GM12891 (cell line): ENCODE measurements around the gene PLPP3.

Experiments
- DNase-seq: peaks from one replicate; pipeline ENCODE4 v3.0.0; 2011; ENCODE audit warnings: low spot score; ENCODE audit not compliant: insufficient read length
- FAIRE-seq: peaks from 2 replicates; lab custom pipeline; 2011; peaks lifted over from hg19 to GRCh38; lab: Jason Lieb, UNC
- PAX5 ChIP-seq: IDR thresholded peaks from 2 replicates; pipeline ENCODE4 v1.6.1; 2011; ENCODE audit warnings: low read length, moderate library complexity, mild to moderate bottlenecking; ENCODE audit not compliant: insufficient read depth, severe bottlenecking
- POLR2A ChIP-seq: IDR thresholded peaks from 2 replicates; pipeline ENCODE4 v1.6.1; 2011; ENCODE audit warnings: low read depth, low read length, control low read depth
- POLR2AphosphoS5 ChIP-seq: IDR thresholded peaks from 2 replicates; pipeline ENCODE4 v1.6.1; 2011; ENCODE audit warnings: low read depth, low read length, control low read depth
- POU2F2 ChIP-seq: IDR thresholded peaks from 2 replicates; pipeline ENCODE4 v1.6.1; 2011; ENCODE audit warnings: low read depth, mild to moderate bottlenecking, control low read depth, low read length, moderate library complexity
- SPI1 ChIP-seq: IDR thresholded peaks from 2 replicates; pipeline ENCODE4 v1.6.1; 2011; ENCODE audit warnings: low read depth, low read length, control low read depth
- TAF1 ChIP-seq: IDR thresholded peaks from 2 replicates; pipeline ENCODE4 v1.6.1; 2011; ENCODE audit warnings: low read depth, low read length, control low read depth

PLPP3 gene

DNA sequence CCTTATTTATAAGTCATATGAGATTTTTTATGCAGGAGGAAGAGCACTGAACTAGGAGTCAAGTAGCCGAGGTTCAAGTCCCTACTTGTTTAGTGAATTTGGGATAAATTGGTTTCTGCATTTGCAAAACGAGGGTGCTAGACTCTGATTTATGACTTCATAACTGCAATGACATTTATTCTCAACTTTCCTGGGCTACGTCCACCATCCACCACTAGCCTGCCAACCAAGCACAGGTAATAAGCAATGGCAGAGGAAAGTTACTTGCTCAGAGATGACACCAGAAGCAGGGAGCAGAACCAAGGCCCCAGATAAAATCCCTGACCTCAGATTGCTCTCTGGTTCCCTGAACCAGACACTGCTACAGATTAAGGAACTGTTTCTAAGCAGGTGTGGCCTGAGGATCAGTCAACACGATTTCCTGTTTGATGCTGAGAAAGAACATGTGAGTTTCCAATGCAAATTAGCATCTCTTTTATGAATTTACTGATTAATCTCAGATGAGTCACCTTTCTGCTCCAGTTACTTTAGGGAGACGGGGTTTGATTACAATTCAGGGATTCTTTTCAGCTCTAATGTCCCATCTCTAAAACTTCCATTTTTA lies 52.7 kb downstream of the PLPP3 start:
- peak; percentile 83 for FAIRE-seq
- DNase-seq: no peak
- TF ChIP-seq SPI1 (peak; percentile 87), TAF1 (no peak), POLR2AphosphoS5 (no peak), PAX5 (peak; percentile 70), POLR2A (no peak), POU2F2 (0 out of 2 replicates have a peak, but pooled peaks have one; percentile 73)

DNA sequence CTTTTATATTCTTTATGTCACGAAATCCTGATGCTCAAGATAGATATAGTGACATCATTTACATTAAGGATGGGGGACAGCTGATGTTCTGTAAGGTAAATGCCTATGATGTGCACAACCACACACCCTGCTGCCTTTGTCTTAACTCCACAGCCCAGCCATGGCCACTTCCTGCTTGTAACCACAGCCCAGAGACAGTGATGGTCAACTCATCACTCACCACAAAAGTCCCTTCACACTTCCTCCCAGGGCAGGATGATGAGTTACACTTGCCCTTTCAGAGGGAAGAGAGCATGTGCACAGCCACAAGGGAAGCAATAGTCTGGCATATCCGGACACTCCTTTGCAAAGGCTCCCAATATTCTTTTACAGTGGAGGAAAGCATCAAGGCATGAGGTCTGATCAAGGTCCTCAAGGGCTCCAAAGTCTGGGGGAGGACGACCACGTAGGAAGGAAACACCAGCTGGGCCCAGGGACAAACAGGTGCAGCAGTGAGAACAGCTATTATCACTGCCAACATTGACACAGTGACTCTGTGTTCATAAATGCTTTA lies 53.8 kb downstream of the PLPP3 start:
- no peak for TF ChIP-seq POLR2A
- TF ChIP-seq SPI1: peak; percentile 93
- peak; percentile 85 for TF ChIP-seq POU2F2
- TF ChIP-seq POLR2AphosphoS5: no peak
- TF ChIP-seq PAX5: no peak
- DNase-seq: no peak
- FAIRE-seq: peak; percentile 97

DNA sequence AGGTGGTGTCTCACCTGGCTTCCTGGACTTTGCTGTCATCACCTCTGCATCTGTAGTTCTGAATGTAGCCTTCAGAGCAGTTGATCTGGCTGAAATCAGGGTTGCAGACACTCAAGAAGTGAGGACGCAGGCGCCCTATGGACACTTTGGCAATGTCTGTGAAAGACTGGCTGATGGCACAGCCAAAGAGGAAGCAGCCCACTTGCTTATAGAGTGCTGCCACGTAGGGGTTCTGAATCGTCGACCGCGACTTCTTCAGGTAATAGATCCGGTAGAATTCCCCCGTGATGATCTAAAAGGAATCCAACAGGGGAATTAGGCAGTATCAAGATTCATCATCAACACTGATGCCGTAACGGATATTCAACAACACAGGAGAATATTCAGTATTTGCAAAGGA lies 55.1 kb downstream of the PLPP3 start:
- no peak for TF ChIP-seq TAF1
- no peak for TF ChIP-seq SPI1
- no peak for TF ChIP-seq POLR2A
- no peak for DNase-seq
- peak; percentile 20 for FAIRE-seq

DNA sequence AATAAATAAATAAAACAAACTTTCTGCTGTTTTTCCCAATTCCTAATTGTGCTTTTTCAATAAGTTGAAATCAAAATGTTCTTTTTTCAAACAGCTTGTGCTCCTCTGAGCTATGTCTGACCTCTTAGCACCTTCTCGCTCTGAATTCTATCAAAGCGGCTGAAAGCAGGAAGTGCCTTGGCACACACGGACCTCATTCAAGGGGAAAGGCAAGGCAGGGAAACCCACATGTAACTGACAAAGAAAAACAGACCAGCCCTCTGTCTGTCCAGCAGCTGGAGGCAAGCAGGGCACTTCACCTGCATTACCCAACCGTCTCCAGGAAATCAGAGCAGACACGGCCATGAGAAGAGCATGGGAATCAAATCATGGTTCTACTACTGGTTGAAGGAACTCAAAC lies 56.7 kb downstream of the PLPP3 start:
- TF ChIP-seq TAF1: no peak
- no peak for TF ChIP-seq POU2F2
- no peak for TF ChIP-seq POLR2AphosphoS5
- TF ChIP-seq POLR2A: no peak
- no peak for TF ChIP-seq PAX5
- no peak for TF ChIP-seq SPI1
- FAIRE-seq (no peak), DNase-seq (no peak)

DNA sequence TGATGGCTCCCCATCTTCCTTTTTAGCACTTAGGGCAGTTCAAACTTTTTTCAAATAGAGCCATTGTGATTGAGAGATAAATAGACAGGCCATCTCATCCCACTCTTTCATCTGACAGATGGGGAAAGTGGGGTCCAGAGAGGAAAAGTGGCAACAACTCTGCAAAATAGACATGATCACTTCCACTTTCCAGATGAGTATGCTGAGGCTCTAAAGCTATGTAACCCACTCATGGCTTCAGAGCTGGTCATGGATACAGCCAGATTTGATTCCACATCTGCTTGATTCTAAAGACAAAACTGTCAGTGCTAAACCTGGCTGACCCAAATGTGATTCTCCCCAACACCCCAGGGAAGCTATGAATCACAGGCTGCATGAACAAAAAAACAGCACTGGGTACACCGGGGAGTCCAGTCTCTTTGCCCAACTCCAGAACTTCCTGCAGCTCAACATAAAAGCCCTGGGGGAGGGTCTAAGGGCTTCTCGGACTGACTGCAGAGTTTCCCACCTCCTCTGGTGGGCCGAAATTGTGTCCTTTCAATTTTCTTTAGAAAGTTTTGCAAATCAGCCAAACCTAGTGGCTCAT lies 59.3 kb downstream of the PLPP3 start:
- TF ChIP-seq PAX5: no peak
- peak; percentile 34 for TF ChIP-seq SPI1
- peak; percentile 51 for FAIRE-seq
- DNase-seq: no peak

DNA sequence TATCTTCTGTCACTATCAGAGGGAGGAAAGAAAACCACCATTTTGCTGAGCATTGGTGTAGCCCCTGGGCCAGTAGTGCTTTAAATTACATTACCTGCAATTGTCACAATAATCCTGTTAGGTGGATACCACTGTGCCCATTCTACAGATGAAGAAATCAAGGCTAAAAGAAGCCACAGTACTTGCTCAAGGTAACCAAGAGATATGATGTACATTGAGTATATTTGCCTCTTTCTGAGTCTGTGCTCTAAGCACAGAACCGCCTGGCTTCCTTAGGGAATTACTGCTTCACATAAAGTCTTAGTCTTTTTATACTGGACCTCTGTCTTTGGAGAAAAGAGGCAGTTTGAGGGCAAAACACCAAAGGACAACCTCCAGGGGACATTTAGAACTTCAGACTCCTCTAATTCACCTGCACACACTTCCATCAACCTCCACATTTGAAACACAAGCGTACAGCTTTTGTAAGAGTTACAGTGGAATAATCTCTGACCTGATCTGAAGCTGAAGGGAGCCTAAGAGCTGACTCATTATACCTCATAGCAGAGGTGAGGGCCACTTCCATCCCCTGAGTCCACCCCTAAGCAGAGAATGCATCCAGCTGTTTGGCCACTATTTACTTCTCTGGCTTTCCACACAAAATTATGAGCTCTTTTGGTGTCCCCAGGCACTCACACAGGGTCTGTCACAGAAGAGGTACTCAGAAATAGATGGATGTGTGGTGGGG lies 61.8 kb downstream of the PLPP3 start:
- DNase-seq (no peak), FAIRE-seq (peak; percentile 33)
- no peak for TF ChIP-seq TAF1
- no peak for TF ChIP-seq POU2F2
- no peak for TF ChIP-seq SPI1
- TF ChIP-seq POLR2AphosphoS5: no peak
- no peak for TF ChIP-seq PAX5
- no peak for TF ChIP-seq POLR2A

DNA sequence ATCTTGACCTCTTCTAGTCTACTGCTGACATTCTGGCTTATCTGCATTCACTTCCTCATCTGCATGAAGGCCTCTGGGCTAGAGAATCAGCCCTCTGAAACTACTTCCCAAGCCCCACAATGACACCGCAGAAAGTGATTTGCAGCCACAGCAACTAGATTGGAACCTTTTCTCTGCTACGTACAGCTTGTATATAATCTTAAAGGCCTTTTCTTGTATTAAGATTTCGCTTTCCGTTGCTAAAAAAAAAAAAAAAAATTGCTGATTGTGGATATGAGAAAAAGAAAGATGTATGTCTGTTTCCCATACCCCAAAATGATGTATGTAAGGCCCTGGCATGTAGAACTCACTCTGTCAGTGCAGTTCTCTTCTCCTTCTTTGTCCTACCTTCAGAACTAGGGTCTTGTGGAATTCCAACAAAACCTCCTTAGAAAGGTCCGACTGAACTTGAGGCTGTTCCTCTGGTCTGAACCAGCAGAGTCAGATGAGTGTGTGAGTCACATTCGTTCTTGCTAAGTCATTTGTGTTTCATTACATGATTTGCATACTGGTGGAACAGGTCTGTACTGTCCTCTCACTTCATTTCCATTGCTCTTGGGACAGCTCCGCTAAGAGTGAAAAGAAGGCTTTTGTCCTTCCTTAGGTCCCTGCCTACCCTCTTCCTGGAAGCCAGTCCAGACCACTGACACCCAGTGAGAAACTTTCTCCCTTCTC lies 62.7 kb downstream of the PLPP3 start:
- TF ChIP-seq POLR2AphosphoS5: no peak
- TF ChIP-seq POU2F2: peak; percentile 97
- peak; percentile 92 for TF ChIP-seq SPI1
- peak; percentile 97 for FAIRE-seq
- peak; percentile 30 for DNase-seq

DNA sequence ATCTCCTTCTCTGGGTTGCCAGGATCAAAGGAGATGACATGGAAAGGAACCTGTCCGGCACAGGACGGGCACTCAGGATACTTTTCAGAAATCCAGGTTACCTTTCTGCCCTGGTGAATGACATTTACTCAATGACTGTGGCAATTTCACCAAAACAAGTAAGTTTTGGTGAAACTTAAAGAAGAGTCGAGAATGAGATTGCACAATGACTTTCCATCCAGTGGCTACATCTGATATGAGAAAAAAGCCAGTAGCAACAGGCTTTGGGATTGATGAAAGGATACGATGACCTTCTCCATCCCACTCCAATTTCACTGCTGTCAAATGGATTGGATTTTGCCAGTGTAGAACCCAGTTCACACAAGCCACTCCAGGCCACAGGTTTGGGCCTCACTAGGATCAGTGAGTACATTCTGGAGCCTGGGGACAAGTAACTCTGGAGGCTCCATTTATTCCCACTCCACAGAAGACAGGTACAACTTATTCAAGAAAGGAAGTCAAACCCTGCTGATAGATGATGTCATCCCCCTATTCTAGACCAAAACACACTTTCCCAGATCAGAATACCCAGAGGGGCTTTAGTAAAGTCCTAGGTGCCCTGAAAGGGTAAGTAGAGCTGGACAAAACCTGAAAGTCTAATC lies 63.3 kb downstream of the PLPP3 start:
- TF ChIP-seq POLR2A (no peak), POU2F2 (no peak; the same call in 1 of the 2 replicates), SPI1 (no peak), TAF1 (no peak), POLR2AphosphoS5 (no peak), PAX5 (no peak)
- DNase-seq (no peak), FAIRE-seq (no peak)

DNA sequence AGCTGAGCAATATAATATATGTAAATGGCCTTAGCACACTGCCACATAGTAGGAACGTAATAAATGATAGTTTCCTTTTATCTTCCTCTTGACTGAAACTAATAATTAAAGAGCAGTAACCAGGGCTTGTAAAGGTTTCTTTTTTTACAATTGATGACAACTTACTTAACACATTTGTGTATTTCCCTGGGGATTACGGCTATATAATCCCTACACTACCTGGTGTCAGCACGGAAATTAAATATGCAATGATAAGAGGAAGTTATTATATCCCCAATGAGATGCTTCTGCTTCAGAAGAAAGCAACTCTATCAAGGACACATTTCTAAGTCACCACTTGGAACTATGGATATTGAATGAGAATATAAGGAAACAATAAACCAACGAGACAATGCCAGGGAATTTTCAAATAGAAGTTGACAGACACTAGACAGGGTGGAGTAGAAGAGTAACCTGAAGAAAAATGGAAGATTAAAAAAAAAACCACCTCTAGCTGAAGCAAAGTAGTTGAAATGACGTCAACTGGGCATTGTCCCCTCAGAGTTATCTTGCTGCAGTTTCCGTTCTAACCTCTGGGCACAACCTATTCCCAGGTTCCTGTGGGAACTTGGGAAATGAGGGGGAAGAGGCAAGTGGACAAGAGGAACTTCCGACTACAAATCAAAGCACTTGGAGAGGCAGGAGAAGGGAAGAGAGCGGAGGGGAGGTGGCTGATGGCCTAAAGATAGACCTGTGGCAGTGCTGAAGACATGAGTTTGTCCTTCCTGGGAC lies 66.5 kb downstream of the PLPP3 start:
- TF ChIP-seq PAX5 (no peak), TAF1 (no peak), POU2F2 (no peak), SPI1 (no peak)
- DNase-seq: no peak
- FAIRE-seq: no peak
